B cell (primary cell): ENCODE results near the gene SCRT2. TPM values are rescaled to one million over a fixed set of nuclear protein-coding genes. Genes with fewer than 3 reads are reported as not detected.

Source experiments
- ATAC-seq: fragments of 200-7000 bp; cut with Tn5 transposase; one replicate; pipeline ENCODE4 v1.10.0; 2021; ENCODE audit warnings: low read depth, mild to moderate bottlenecking, moderate number of reproducible peaks, moderate library complexity
- CTCF ChIA-PET: fragments of 350-600 bp; sonication (Branson Sonifier 250); formaldehyde crosslinking; loops from one replicate; lab custom pipeline; 2021; ENCODE audit warnings: antibody characterized with exemption, inconsistent platforms; lab: Charles Lee
- POLR2A ChIA-PET: fragments of 350-600 bp; sonication (Branson Sonifier 250); formaldehyde crosslinking; loops from one replicate; lab custom pipeline; 2021; ENCODE audit warnings: antibody characterized with exemption; lab: Charles Lee
- DNase-seq: peaks from one replicate; pipeline ENCODE4 v3.0.0; 2013
- H2AFZ ChIP-seq: 2 replicates; pipeline ENCODE4 v1.6.1; 2012; ENCODE audit warnings: mild to moderate bottlenecking, low read depth, low read length; ENCODE audit not compliant: insufficient read depth, poor library complexity, severe bottlenecking
- H3K27ac ChIP-seq, 2 donors: 1 replicate in 1 of 2; 2 replicates in 1 of 2; pipeline ENCODE4 v1.5.1; 2012 to 2013; ENCODE audit warnings: low read length in 2 of 2, mild to moderate bottlenecking in 2 of 2, moderate library complexity in 1 of 2
- H3K27me3 ChIP-seq, 4 experiments: fragments of 200-600 bp in 1 of 4; sonication (generic) in 1 of 4; replicated peaks in 1 of 4; 1 replicate in 2 of 4; 2 replicates in 2 of 4; pipeline versions ENCODE4 v1.6.1 to v1.7.0; 2013 to 2016; ENCODE audit warnings: low read length in 3 of 4, mild to moderate bottlenecking in 2 of 4, mixed read lengths in 1 of 4, moderate library complexity in 1 of 4; ENCODE audit not compliant: insufficient read depth in 4 of 4, control insufficient read depth in 3 of 4; ENCODE audit errors: control extremely low read depth in 1 of 4
- H3K36me3 ChIP-seq, 2 experiments: replicated peaks in 1 of 2; 1 replicate in 1 of 2; 2 replicates in 1 of 2; pipeline versions ENCODE4 v1.6.1 to v1.7.1; 2013; ENCODE audit warnings: low read length in 1 of 2; ENCODE audit not compliant: insufficient read depth in 2 of 2, control insufficient read depth in 1 of 2; ENCODE audit errors: control extremely low read depth in 1 of 2, extremely low read depth in 1 of 2
- H3K4me1 ChIP-seq, 2 donors: fragments of 200-600 bp in 1 of 2; sonication (generic) in 1 of 2; 1 replicate in 1 of 2; 2 replicates in 1 of 2; pipeline versions ENCODE4 v1.5.1 to v1.6.1; 2013 to 2017; ENCODE audit warnings: low read length in 2 of 2; ENCODE audit not compliant: control insufficient read depth in 2 of 2, insufficient read depth in 2 of 2
- H3K4me2 ChIP-seq: replicated peaks from 2 replicates; pipeline ENCODE3; 2012; ENCODE audit warnings: mild to moderate bottlenecking, low read depth, low read length; ENCODE audit not compliant: poor library complexity, severe bottlenecking
- H3K4me3 ChIP-seq, 5 experiments: fragments of 200-600 bp in 1 of 5; sonication (generic) in 1 of 5; 1 replicate in 3 of 5; 2 replicates in 2 of 5; pipeline versions ENCODE4 v1.5.1 to v1.7.0; 2011 to 2016; ENCODE audit warnings: low read length in 4 of 5, mild to moderate bottlenecking in 4 of 5, low read depth in 2 of 5, control low read depth in 1 of 5, moderate library complexity in 1 of 5; ENCODE audit not compliant: insufficient read depth in 1 of 5; ENCODE audit errors: control extremely low read depth in 1 of 5, extremely low read depth in 1 of 5
- H3K79me2 ChIP-seq: fragments of 200-600 bp; sonication (generic); one replicate; pipeline ENCODE4 v1.6.0; 2016; ENCODE audit warnings: low read length; ENCODE audit not compliant: control insufficient read depth, insufficient read depth
- H3K9ac ChIP-seq: fragments of 200-600 bp; sonication (generic); 2 replicates; pipeline ENCODE4 v1.6.1; 2017; ENCODE audit warnings: mild to moderate bottlenecking, low read length, moderate library complexity
- H3K9me3 ChIP-seq, 3 donors: one replicate each; pipeline versions ENCODE4 v1.6.1 to v1.7.1; 2013; ENCODE audit warnings: low read length in 2 of 3; ENCODE audit not compliant: control insufficient read depth in 2 of 3, insufficient read depth in 1 of 3; ENCODE audit errors: control extremely low read depth in 1 of 3
- H4K20me1 ChIP-seq: 2 replicates; pipeline ENCODE4 v1.6.0; 2012; ENCODE audit warnings: mild to moderate bottlenecking, low read length; ENCODE audit not compliant: insufficient read depth, control insufficient read depth, poor library complexity, severe bottlenecking
- H3K27ac Mint-ChIP-seq: one replicate; pipeline ENCODE4 v1.8.0; 2021; ENCODE audit warnings: mixed read lengths
- H3K27me3 Mint-ChIP-seq: one replicate; pipeline ENCODE4 v1.8.0; 2021; ENCODE audit warnings: mixed read lengths
- H3K4me1 Mint-ChIP-seq: one replicate; pipeline ENCODE4 v1.8.0; 2021; ENCODE audit warnings: mixed read lengths
- H3K4me3 Mint-ChIP-seq: one replicate; pipeline ENCODE4 v1.8.0; 2021; ENCODE audit warnings: mixed read lengths
- H3K9me3 Mint-ChIP-seq: one replicate; pipeline ENCODE4 v1.8.0; 2022; ENCODE audit warnings: mixed read lengths; ENCODE audit not compliant: insufficient read depth
- CTCF ChIP-seq: fragments of 200-600 bp; IDR thresholded peaks from one replicate; pipeline ENCODE4 v1.8.0; 2022; ENCODE audit warnings: antibody characterized with exemption, mild to moderate bottlenecking
- EZH2 ChIP-seq: IDR thresholded peaks from 2 replicates; pipeline ENCODE4 v1.6.1; 2012; ENCODE audit warnings: borderline replicate concordance, low read depth, mild to moderate bottlenecking, moderate library complexity, low read length; ENCODE audit not compliant: insufficient read depth, poor library complexity, severe bottlenecking
- WGBS: methylation state at CpG from one replicate; pipeline ENCODE4 v1.1.5; 2013; ENCODE audit warnings: missing lambda C conversion rate; ENCODE audit not compliant: insufficient coverage; 5-methylcytosine and 5-hydroxymethylcytosine counted together
- intact Hi-C: fragments of 100-400 bp; cut with micrococcal nuclease; formaldehyde crosslinking; loops from one replicate; pipeline ENCODE4 v1.10.0; 2022
- polyA plus RNA-seq: library from polyadenylated mRNA; depleted of rRNA; stranded (reverse); fragments of >200 nt; gene quantifications from 2 replicates; pipeline ENCODE4 v1.2.3, GENCODE V29; 2012
- total RNA-seq, 2 donors: library from RNA; stranded (reverse); fragments of 120-200 nt in 1 of 2; gene quantifications; 1 replicate in 1 of 2; 2 replicates in 1 of 2; pipeline versions ENCODE4 v1.2.3 to v1.2.4, GENCODE V29; 2013 to 2022

SCRT2 gene
- total and polyA plus RNA-seq, 2 donors (not counting 1 experiment from before 2014, with no cell fraction given): not detected

GRCh38 chr20:611843-612185, 63.8 kb downstream of the SCRT2 start:
- 35% methylated on average over 7 of the region's 8 CpGs for WGBS
- H3K79me2 ChIP-seq: no peaks in the 10 kb centered on the region
- no peaks in the 10 kb centered on the region for H3K9me3 Mint-ChIP-seq
- no peak for DNase-seq
- intact Hi-C loops: no loop called here
- H3K27me3 ChIP-seq: peaks cover 0 to 58% (median 17%) of the 10 kb centered on the region in 4 experiments
- peaks cover 0 to 3% (median 0%) of the 10 kb centered on the region in 3 donors for H3K9me3 ChIP-seq
- CTCF ChIA-PET: no interaction called here
- H3K4me3 Mint-ChIP-seq: no peak overlapping the region
- H4K20me1 ChIP-seq: no peaks in the 10 kb centered on the region
- peaks cover 3 to 5% of the 10 kb centered on the region in 2 donors for H3K4me1 ChIP-seq
- no peak overlapping the region for H3K27ac Mint-ChIP-seq
- POLR2A ChIA-PET: no interaction called here
- no peak overlapping the region for H3K27ac ChIP-seq
- H3K36me3 ChIP-seq: no peaks in the 10 kb centered on the region
- H3K27me3 Mint-ChIP-seq: peaks cover 55% of the 10 kb centered on the region
- no peak overlapping the region for H2AFZ ChIP-seq
- no peak for ATAC-seq
- no peak overlapping the region for H3K4me3 ChIP-seq
- H3K4me1 Mint-ChIP-seq: peaks cover 10% of the 10 kb centered on the region
- H3K4me2 ChIP-seq: no peak overlapping the region
- no peak for TF ChIP-seq CTCF
- no peak for TF ChIP-seq EZH2
- H3K9ac ChIP-seq: no peak overlapping the region

Other genes starting within 250 kb of the SCRT2 start
- 37.9 and 40.0 TPM in 2 replicates for gene TBC1D20, start 213.3 kb downstream of the SCRT2 start, total RNA-seq
- 28.0 and 31.7 TPM in 2 replicates for gene TBC1D20, start 213.3 kb downstream of the SCRT2 start, polyA plus RNA-seq
- gene CSNK2A1, start 132.0 kb downstream of the SCRT2 start, total RNA-seq: 125 and 135 TPM in 2 replicates
- gene CSNK2A1, start 132.0 kb downstream of the SCRT2 start, polyA plus RNA-seq: 28.3 and 33.6 TPM in 2 replicates
- not detected in 2 replicates for gene TCF15, start 65.5 kb downstream of the SCRT2 start, total RNA-seq
- gene TCF15, start 65.5 kb downstream of the SCRT2 start, polyA plus RNA-seq: not detected in 2 replicates
- 3.7 and 4.5 TPM in 2 replicates for gene SRXN1, start 22.6 kb downstream of the SCRT2 start, total RNA-seq
- gene SRXN1, start 22.6 kb downstream of the SCRT2 start, polyA plus RNA-seq: 0.62 and 1.3 TPM in 2 replicates
- gene SLC52A3, start 92.7 kb upstream of the SCRT2 start, total RNA-seq: not detected in 2 replicates
- gene SLC52A3, start 92.7 kb upstream of the SCRT2 start, polyA plus RNA-seq: not detected in 2 replicates
- gene FAM110A, start 157.9 kb upstream of the SCRT2 start, total RNA-seq: 18.4 and 19.6 TPM in 2 replicates
- 14.8 and 15.6 TPM in 2 replicates for gene FAM110A, start 157.9 kb upstream of the SCRT2 start, polyA plus RNA-seq
- not detected in 2 replicates for gene ANGPT4, start 240.5 kb upstream of the SCRT2 start, total RNA-seq
- not detected in 2 replicates for gene ANGPT4, start 240.5 kb upstream of the SCRT2 start, polyA plus RNA-seq